Hematopoietic multipotent progenitor cell treated with erythropoietin and hydrocortisone succinate and interleukin-3 and kit ligand, for 8 days (in vitro differentiated cells): ENCODE data around the gene SLC24A3.

Experiments used
- DNase-seq: peaks from one replicate; pipeline ENCODE4 v3.0.0-alpha.2; 2015

SLC24A3 gene

GRCh38 chr20:19433371-19434350 is 221.2 kb downstream of the SLC24A3 start:
- DNase-seq, result no peak

DNA sequence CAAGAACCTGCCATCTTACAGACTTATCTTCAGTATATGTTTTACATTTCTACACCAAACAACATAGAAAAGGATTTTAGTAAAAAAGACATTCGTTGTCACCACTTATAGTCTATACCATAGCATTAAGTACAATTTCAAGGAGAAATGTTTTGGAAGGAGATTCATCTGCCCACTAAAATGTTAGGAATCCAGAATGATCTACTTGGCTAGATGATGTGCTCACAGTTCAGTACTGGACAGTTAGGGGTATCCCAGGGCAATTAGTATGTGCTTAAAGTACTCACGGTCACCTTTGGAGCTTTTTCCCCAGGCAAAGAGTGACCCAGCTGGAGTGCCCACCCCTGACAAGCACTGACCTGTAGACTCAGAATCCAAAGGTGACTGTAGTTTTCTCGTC is 222.9 kb downstream of the SLC24A3 start:
- DNase-seq, result no peak

DNA sequence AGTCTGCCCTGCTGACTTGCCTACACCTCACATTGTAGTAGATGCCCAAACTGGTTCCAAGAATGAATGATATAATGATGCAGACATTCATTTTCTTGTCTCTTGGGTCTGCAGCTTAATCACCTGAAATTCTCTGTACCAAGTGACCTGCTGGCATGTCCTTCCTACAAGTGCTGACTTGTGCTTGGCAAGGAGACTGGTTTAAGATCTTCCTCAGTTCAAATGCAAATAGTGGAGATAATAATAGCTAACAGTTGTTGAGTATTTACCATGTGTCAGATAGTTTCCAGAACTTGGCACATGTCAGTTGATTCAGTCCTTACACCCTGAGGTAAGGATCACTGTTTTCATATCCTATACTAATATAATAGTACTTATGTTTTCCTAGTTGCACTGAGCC is 223.4 kb downstream of the SLC24A3 start:
- no peak for DNase-seq

- no peak for DNase-seq
Measured at GRCh38 chr20:19438488-19438887, 226.0 kb downstream of the SLC24A3 start.

DNA sequence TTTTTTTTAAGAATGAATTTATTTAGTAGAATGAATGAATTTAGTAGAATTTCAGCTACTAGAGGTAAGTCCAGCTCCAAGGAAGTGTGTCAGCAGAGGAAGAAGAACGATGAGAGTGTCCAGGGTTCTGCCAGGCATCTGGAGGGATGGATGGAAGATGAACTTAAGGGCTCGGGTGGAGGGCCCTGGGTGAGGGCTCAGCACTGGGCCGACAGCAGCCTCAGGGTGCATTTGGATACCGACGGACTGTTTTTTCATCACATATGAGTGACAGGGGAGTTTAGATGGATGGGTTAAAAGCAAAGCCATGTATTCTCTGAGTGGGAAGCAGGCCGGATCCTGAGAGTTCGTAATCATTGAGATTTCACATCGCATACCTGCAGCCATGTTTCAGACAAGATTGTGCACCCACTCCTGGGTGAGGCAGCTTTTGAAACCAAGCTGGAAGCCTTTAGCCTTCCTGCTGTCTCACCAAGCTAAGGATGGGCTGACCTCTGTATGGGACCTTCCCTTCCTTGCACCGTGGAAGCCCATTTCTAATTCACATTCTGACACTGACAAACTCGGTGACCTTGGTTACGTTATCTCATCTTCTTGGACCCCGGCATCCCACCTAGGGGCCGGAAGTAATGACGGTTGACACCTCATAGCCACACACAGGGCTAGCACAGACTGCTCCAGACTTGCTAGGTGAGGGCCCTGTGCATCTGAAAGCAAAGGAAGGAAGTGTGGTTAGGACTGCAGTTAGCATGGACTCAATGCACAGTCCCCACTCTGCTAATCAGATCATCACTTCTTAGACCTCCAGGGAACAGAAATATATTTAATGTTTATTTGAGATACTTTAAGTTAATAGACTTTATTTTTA is 228.5 kb downstream of the SLC24A3 start:
- DNase-seq, result no peak

- DNase-seq, result no peak
Measured at GRCh38 chr20:19446246-19446645, 233.8 kb downstream of the SLC24A3 start.

GRCh38 chr20:19448632-19449031 is 236.2 kb downstream of the SLC24A3 start:
- no peak for DNase-seq

- DNase-seq, result no peak
Measured at GRCh38 chr20:19449051-19449450, 236.6 kb downstream of the SLC24A3 start.

DNA sequence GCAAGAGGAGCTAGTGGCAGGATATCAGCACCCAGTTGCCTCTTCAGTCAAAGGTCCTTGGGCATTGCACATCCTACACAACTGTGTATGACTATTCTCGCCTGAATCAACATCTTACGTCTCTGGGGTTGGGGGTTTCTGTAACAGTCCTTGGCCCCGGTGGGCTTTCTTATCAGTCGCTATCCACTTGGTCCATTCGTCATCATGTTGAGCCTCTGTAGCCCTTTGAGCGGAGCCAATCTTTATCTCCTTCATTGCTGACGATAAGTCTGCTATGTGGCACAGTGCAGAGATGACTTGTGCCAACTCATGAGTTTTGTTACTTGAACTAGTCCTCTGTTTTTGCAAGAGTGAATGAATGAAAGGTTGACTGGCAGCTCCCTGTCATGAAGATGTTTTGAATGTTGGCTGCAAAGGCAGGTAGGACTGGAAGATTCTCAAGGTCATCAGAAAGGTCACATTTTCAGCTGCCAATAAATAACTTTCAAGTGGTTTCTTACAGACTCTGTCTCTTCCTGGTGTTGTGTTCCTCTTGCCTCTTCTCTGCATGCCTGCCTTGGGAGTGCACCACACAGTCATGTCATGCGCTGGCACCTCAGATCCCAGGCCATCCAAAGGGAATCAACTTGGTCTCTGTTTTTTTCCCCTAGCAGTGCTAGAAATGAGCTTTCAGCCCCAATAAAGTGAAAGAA is 238.9 kb downstream of the SLC24A3 start:
- DNase-seq, result peak; percentile 63

GRCh38 chr20:19451923-19452295 is 239.5 kb downstream of the SLC24A3 start:
- DNase-seq, result peak; percentile 85

DNA sequence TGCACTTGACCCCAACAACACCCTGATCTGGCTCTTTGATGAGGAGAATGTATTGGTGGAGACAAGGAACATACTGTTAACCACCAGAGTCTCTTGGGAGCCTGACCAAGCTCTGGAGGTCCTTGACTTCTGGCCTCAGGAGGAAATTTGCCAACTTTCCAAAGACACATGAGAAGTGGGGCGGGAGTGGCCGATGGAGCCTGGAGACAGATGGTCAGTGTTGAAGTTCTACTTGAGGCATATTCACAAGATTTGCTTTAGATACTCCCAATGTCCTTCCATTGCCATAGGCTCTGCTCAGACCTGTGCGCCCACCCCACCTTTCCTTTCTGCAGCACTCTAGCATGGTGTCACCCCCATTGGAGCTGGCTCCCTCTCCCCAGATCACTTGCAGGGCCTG is 241.0 kb downstream of the SLC24A3 start:
- DNase-seq, result no peak

- DNase-seq, result no peak
Measured at GRCh38 chr20:19453862-19454261, 241.4 kb downstream of the SLC24A3 start.

- DNase-seq, result no peak
Measured at GRCh38 chr20:19456595-19457395, 244.4 kb downstream of the SLC24A3 start.

DNA sequence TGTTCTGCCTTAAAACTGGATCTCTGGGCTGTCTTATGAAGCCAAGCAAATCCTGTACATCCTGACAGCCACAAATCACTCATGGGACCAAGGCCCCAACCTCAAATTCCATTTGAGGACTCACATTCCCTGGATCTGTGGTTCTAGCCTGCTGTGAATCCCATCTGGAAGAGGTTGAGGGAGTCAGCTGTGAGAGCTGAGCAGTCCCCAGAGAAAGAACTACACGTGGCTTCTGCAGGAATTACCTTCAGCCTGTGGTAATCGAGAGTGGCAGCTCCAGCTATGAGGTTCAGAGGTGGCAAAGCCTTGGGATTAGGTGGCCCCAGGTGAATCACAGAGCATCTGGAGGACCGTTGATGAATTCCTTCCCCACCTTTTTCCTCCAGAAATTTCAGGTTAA is 245.2 kb downstream of the SLC24A3 start:
- no peak for DNase-seq

DNA sequence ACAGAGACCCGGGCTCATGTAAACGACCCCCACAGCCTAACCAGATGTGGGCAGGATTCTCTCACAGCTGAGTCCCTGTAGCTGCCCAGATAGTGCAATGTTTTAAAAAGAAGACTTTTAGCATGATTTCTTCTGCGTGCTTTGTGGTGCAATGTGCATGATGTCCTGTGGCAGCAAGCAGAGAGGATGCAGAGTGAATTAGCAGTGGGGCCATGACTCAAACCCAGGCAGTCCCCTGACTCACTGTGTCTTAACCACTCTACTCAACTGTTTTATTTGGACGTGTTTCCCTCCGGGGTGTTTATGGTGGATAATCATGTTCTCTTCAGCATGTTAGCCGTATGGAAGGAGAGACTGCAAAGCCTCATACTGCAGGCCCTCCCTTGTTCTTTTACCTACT is 247.9 kb downstream of the SLC24A3 start:
- no peak for DNase-seq

DNA sequence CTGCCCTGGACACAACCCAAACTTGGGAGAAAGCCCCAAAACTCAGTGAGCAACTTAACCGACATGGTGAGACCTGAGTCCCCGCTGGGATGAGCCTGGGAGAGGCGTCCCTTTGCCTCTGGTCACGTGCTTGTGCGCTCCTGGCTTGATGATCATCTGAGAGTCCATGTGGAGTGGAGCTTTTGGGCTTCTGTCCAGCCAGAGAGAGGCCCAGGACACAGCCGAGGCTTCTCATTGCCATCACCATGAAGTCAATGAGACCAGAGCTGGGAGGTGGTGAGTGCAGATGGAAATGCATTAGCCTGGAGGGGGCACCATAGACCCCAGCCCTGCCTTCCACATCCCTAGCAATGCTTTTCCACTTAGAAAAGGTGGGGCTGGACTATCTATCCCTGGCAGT is 250.0 kb downstream of the SLC24A3 start:
- DNase-seq, result no peak

GRCh38 chr20:19463597-19463996 is 251.2 kb downstream of the SLC24A3 start:
- no peak for DNase-seq

- DNase-seq, result peak; percentile 31
Measured at GRCh38 chr20:19465536-19465935, 253.1 kb downstream of the SLC24A3 start.

- no peak for DNase-seq
Measured at GRCh38 chr20:19466206-19466928, 253.9 kb downstream of the SLC24A3 start.

DNA sequence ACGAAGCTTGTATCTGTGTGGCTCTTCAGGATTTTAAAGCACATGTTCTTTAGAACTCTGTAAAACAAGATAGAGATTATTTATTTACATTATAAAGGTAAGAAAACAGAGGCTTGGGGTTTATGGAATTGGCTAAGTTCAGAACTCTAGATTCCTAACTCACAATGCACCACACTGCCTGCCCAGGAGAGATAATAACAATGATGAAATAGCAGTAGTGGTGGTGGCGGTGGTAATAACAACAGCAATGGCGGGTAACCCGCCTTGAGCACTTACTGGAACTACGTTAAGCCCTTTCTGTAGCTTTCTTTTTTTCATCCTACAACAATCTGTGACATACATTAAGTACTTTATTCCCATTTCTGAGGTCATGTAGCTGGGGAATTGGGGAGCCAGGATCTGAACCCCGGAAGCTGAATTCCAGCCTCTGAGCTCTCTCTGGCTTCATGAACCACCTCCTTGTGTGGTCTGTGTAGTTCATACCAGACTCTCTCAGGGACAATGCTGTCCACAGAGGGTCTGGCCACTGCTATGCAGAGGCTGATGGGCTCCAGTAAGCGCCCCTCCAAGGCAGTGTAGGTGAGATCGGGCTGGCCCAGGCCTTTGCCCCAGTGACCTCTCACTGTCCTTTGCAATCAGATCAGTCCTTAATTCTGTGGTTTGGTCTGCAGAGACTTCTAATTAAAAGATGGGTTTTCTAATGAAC is 260.9 kb downstream of the SLC24A3 start:
- DNase-seq, result peak; percentile 53

DNA sequence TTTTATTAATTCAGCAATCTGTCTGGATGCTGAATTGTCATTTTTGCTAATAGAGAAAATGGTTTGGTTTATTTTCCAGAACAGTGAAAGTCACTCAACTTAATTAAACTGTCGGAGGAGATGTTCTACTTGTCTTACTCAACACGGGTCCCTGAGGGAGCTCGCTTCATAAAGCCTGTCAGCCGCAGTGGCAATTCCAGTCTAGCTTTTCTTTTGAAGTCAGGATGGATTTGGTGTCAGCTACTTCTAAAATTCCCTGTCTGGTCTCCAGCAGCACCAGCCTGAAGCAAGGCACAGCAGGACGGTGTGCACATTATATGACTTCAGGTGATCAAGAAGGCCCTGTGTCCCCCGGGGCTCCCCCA is 261.5 kb downstream of the SLC24A3 start:
- no peak for DNase-seq
